Fibroblast of upper back skin (primary cell): ENCODE measurements around the gene TBC1D10A.

Experiments used
- DNase-seq: peaks from one replicate; pipeline ENCODE4 v3.0.0-alpha.2; 2013

The TBC1D10A gene

DNA sequence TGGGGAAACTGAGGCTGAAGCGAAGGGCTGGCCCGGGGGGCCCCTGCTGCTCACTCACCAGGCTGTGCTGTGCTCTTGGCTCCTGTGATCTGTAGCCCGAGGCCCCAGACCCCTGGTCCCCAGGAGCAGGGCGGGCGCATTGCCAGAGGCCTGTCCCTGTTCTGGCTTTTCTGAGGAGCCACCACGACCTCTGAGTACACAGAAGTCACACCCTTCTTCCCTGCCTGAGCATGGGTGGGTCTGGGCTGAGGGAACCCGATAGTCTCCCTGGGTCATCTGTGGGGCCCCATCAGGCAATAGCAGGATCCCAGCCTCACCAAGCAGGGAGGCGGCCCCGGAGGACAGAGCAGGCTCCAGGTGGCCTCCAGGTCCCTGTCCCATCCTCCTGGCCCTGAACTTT, 42.6 kb downstream of the TBC1D10A start:
- DNase-seq, result no peak

DNA sequence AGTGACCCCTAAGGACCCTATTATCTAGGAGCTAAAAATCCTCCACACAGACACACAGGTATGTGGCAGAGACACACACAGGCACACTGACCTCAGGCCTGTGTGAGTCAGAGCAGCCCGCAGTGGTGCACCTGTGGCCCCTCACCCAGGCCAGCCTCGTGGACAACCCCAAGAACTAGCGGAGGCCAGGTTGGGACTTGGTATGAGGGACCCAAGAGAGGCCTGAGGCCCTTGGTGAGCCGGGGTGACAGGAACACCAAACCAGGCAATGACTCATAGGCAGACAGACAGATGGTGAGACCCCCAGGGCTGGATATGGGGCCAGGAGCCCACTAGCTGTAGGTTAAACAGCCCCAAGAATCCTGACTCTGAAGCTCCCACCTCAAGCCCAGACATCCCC, 43.4 kb downstream of the TBC1D10A start:
- no peak for DNase-seq

DNA sequence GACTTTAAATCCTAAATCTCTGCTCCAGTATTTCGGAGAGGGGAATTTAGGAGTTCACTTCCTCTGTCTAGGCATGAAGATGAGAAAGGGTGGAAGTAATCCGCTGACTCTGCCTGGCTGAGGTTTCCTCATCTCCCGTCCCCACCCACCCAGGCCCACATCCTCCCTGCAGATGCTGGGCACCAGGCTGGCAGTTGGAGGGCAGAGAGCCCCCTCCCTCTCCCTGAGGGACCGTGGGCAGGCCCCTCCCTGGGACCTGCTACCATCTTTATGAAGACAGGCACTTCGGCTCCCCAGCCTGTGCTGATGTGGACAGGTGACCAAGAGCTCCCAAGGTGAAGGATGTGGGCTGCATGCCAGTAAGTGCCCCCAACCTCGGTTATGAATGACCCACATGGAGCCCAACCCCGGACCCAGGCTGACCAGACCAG, 44.1 kb downstream of the TBC1D10A start:
- no peak for DNase-seq

DNA sequence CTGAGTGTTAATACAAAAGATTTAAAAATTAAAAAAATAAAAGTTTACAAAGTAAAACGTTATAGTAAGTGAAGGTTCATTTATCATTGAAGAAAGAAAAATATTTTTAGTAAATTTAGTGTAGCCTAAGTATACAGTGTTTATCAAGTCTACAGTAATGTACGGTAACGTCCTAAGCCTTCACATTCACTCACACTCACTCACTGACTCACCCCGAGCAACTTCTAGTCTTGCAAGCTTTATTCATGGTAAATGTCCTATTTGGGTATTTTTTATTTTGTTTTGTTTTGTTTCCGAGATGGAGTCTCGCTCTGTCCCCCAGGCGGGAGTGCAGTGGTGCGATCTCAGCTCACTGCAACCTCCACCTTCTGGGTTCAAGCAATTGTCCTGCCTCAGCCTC, 46.2 kb downstream of the TBC1D10A start:
- DNase-seq, result no peak

DNA sequence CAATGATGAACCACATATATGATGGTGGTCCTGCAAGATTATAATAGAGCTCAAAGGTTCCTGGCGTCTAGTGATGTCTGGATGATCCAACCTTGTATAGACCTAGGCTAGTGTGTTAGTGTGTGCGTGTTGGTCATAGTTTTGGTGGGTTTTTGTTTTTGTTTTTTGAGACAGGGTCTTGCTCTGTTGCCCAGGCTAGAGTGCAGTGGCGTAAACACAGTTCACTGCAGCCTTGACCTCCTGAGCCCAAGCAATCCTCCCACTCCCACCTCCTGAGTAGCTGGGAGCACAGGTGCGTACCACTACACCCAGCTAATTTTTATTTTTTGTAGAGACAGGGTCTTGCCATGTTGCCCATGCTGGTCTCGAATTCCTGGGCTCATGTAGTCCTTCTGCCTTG, 46.8 kb downstream of the TBC1D10A start:
- no peak for DNase-seq

DNA sequence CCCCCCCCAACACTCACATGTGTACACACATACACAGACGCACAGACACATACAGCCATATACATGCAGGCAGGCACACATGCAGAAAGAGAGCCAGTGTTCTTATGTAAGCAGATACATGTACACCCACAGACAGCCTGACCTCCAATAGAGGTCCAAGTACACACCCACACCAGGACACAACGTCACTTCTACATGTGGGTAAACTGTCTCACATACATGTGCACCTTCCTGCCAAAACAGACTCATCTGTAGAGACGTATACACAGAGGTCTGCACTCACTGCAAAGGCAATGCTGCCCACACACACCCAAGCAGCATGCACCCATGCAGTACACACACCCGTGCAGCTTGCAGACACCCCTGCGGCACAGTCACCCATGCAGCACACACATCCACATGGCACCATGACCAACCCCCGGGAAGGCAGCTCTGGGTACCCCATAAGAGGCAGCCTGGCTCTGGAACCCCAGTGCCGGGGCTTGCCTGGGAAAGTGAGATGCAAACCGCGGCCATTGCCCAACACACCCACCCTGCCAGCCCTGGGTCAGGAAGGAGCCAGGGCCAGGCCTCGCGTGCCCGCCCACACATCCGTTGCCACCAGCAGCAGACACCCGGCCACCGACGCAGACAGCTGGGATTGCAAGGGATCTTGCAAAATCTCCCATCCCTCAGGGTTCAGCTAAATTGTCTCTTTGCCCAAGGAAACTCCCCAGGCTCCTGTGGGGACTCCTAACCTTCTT, 47.5 kb downstream of the TBC1D10A start:
- no peak for DNase-seq

DNA sequence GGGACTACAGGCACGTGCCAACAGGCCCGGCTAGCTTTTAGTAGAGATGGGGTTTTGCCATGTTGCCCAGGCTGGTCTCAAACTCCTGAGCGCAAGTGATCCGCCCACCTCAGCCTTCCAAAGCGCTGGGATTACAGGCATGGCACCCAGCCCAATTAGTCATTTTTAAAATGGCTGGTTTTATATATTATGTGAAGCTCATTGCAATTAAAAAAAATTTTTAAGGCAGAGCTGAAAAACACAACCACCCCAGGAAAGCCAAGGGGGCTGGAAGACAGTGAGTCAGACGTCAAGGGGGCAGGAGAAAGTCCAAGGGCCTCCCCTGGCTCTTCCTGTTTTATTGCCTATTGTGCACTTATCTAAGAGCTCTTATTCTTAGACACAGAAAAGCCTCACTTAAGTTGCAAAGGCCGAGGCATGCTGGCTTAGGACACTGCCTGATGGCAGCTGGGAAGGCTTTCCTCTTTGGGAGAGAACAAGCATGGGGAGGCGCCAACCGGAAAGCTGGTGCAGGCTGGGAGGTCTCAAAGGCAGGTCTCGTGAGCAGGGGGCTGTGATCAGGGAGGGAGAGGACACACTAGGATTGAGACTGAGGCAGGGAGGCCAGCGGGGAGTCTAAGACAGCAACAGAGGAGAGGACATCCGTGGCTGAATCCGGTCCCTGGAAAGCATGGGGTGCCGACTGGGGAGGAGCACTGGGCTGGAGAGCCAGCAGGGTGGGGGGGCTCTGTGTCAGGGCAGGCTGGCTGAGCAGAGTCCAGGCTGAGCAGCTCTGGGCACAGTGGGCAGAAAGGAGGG, 49.0 kb downstream of the TBC1D10A start:
- peak; percentile 65 for DNase-seq

DNA sequence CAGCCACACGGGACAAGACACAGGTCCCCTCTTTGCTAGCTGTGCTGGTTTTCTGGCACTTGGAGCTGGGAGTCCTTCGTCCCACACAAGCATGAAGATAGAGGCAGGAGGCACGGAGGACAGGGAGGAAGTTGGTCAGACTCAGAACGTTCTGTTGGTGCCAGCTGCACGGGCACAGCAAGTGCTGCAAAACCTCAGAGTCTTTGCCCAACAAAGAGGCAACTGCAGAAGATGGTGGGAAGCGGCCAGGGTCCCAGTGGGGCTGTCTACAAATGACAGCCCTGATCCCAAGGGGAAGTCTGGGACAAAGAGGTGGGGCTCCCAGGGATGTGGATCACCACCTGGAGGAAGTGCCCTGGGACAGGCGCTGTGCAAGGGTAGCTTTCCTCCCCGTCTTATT, 50.7 kb downstream of the TBC1D10A start:
- no peak for DNase-seq

DNA sequence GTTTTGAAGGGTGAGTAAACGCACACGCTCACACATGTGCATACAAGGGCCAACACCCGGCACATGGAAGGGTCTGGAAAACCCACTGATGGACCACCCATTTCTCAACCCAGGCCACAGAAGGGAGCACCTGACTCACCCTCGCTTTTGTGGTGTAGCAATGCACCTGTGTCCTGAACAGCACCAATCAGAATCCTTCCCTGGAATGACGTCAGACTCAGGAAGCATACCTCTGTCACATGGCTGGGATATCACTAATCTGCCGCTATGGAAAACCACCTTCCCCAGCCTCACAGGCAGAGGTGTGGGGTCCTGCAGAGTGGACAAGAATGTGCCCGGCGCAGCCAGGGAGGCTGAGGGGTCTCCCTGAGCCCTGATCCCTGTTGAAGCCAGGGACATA, 51.1 kb downstream of the TBC1D10A start:
- DNase-seq, result no peak

DNA sequence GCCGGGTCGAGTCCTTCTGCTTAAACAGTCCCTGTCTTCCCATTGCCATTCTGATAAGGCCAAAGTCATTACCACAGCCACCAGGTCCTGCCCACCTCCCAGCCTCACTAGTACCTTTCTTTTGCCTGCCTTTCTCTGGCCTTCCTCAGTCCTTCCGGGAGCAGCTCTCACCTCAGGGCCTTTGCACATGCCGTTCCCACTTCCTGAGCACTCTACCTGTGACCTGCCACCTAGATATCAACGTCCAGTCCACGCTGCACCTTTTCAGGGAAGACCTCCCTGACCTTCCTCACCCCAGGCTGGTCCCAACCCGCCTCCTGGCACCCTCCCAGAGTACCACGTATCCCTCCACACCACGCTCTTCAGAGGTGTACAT, 52.3 kb downstream of the TBC1D10A start:
- no peak for DNase-seq

DNA sequence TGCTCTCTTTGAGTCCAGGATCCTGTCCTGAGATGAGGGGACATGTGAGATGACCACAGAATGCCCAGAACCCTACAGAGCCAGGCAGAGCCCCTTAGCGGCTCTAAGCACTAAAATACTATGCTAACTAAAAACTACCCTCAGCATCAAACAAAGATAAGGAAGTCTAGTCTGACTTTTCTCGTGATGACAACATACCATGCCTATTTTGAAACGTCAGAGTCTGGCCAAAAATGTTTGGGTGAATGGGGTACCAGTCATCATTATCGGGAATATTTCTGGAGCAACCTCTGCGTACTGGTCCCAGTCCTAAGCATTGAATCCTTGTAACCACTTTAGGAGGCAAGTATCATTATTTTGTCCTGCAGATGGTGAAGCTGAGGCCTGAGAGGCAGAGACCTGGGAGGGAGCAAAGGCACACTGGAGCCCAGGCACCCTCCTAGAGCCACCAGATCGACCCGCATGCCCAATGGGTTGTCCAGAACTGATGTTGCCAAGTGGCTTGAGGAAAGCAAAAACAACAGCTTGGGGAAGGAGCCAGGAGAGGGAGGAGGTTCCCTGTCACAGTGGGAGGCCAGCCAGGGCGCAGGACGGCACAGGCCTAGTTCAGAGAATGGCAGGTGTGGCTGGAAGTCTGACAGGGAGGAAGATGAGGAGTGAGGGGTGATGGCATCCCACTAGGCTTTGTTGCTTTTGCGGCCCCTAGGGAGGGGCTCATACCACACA, 52.9 kb downstream of the TBC1D10A start:
- no peak for DNase-seq

DNA sequence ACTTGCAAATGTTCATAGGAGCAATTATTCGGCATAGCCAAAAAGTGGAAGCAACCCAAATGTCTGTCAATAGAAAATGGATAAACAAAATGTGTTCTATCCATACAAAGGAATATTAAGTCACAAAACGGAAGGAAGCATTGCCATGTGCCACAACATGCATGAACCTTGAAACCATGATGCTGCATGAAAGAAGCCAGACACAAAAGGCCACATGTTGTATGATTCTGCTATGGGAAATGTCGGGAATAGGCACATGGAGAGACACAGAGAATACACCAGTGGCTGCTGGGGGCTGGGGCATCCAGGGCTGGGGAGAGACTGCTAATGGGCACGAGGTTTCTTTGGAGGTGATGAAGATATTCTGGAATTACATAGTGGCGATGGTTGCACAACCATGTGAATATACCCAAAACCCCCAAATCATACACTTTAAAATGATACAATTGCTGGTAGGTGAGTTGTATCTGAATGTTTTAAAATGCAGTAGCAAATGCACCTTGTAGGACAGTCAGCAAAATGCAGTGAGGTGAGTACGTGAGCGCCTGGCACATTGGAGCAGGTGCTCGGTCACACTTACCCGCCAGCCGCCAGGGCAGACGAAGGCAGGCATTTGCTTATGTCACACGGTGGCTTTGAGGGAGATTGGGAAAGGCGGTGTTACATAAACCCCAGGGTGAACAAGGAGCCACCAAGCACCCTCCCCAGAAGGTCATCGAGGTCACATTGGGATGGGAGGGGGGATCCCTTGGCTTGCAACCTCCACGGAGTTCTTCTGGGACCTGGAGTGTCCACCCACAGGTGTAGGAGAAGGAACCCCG, 53.8 kb downstream of the TBC1D10A start:
- DNase-seq, result no peak

DNA sequence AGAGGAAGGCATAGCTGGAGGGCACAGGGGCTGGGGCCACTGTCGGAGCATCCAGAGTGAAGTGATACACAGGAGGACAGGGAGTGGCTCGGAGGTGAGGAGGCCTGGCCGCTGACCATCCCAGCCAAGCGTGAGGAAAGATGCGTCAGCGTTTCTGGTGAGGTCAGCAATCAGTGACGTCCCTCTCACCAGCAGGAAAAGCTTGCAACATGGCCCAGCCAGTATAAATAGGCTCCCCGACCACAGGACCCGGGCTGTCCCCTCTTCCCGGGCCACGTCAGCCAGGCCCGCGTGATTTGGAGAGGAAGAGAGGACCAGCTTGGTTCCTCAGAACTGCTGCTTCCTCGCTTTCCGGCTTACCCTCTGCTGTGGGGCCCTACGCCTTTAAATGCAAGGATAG, 55.9 kb downstream of the TBC1D10A start:
- no peak for DNase-seq

DNA sequence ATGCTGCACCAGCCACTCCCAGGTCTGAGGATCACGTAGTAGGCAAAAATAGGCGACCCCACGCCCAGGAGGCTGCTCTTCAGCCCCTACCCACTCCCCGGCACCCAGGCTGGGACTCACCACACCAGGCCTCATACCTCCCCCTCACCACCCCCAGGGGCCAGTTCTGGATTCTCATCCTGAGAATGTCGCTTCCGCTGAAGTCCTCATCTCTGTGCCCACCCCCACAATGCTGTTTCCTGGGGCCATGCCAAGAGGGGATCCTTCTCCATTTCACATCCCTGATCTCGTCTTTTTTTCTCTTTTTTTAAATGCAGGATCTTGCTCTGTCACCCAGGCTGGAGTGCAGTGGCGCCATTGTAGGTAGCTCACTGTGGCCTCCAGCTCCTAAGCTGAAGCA, 58.4 kb downstream of the TBC1D10A start:
- no peak for DNase-seq

DNA sequence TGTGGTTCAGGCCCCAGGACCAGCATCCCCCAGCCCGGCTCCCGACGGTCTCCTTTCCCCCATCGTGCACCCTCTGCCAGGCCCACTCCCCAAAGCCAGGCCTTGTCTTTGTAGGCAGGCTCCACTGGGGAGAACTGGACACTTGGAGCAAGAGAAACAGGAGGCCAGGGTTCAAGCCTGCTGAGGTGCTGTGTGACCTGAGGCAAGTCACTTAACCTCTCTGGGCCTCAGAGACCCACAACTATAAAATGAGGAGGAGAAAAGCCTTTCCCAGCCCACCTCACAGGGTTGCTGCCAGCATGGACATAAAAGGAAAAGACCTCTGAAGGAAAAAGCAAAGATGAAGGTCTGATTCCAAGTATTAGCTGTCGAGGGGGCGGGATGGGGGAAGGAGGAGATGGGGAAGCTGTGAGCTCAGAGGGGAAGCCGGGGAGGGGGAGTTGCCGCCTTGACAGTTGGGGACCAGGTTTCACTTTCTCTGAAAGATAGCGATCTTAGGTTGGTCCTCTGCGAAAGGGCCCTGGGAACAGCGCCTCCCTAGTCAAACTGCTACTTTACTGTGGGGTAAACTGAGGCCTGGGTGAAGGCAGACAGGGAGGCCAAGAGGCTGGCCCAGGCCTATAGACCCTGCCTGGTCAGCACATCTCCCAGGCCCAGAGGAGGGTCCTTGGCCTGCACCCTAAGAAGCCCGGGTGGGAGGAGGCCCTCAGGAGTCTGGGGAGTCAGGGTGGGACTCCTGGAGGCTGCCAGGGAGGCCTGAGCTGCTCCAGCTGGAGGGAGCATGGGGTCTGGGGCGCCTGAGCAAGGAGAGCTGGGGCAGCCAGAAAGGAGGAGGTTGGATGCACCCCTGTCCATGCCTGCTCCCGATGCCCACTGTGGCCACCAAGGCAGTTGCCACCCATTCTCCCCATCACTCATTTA, 59.1 kb downstream of the TBC1D10A start:
- DNase-seq, result no peak

DNA sequence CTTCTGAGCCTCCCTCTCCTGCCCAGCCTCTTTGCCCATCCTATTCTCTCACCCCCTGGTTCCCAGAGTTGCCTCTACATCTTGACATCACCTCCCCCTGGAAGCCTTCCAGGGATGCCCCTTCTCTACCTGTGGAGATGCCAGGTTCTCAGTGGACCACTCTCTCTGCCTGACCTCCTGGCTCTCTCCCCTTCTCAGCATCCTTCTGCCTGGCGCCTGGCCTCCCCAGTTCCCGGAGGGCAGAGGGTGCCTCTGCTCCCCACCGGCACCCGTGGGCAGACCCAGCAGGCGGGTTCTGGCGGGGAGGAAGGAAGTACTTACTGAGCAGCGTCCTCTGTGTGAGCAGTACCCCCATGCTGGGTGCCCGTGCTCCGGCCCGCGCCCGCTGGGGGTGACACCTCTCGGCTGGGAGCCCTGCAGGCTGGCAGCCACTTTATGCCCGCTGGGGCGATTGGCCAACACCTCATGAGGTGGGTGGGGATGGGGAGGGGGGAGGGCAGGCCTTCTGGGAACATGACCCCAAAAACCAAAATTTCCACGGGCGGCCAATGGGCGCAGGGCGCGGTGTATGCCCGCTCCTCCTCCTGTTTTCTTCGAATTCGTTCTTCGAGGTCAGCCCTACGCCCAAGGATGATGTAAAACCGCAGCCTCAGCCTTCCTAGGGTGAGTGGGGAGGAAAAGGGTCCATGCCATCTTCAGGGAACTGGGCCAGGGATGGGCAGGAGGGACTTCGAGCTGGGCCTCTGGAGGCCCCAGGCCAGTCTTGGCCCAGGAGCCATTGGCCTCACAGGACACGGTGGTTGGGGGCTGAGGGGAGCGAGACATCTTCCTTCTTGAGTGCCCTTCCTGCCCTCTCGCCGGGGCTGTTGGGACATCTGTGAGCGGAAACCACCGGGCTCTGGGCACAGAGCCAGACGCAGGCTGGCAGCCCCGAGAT, 60.0 kb downstream of the TBC1D10A start, which contains the start of gene OSM:
OSM (minus strand) TSS at position 407 of the 937 bp plus-strand sequence; CDS start at position 355, 52 bp downstream.
- DNase-seq, result no peak

DNA sequence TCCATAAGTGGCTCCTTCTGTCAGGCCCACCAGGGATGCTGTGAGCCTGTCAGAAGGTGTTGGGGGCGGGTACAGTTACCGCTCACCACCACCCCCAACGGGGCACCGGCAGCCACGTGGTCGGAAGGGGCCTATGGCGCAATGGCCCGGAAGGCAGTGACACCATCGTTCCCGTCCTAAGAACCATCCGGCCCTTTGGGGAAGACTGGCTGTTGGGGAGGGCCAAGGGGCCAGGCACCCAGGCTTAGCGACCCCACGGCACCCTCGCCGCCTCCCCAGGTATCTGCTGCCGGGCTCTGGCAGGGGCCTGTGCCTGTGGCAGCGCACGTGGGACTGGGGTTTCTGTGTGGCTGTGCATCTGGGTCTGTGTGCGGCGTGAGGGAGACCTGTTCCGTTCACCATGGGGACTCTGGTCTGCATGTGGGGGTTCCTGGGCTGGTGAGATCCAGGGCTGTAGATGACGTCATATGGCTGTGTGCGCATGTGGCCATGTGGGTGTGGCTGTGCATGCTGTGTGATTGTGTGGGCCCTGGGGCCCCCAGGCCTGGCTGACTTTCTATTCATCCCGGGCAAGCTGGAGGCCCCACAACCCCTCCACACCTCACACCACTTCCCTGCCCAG, 60.8 kb downstream of the TBC1D10A start:
- no peak for DNase-seq

DNA sequence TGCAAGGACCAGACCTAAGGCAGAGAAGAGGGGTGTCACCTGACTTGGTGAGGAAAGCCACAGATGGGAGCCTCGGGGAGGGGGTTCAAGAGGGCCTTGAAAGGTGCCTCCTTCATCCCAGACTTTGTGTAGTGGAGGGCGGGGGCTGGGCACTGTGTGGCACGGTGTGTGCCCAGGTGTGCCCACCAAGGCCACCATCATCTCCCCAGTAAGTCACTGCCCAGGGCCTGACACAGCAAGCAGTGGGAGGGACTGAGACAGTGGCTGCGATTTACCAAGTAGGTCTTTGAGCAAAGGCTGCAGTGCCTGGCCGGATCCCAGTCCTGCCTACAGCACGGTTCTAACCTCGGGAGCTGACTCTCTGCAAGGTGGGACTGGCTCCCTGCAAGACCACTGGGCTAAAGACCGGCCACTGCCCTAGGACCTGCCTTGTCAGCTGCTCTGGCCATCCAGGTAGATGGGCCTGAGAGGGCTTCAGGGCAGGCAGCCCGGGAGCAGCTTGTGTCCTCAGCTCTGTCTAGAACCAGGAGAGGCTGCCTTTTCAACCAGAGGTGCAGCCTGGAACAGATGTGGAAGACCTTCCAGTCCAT, 61.5 kb downstream of the TBC1D10A start:
- no peak for DNase-seq

DNA sequence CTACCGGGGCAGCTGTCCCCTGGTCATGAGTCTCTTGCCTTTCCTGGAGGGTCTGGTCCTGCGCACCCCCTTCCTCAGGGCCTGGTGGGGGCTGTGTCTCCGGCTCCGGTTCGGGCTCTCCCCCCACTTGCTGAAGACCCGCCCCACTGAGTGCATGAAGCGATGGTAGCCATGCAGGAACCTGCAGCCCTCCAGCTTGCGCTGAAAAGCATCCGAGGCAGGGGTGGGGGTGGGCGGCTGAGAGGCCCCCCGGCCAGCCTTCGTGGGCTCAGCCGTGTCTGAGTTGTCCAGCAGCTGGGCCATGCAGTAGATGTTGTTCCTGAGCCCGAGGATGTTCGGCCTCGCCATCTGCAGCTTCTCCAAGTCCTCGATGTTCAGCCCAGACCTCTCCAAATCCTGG, 62.9 kb downstream of the TBC1D10A start:
- DNase-seq, result no peak
